Astrocyte of the hippocampus (primary cell): ENCODE results near the gene CCN5.

Experiments
- DNase-seq: peaks from one replicate; pipeline ENCODE4 v3.0.0; 2011; ENCODE audit warnings: low read depth, low spot score

CCN5 gene

GRCh38 chr20:44736170-44737021, 21.2 kb downstream of the CCN5 start:
- peak; percentile 72 for DNase-seq

DNA sequence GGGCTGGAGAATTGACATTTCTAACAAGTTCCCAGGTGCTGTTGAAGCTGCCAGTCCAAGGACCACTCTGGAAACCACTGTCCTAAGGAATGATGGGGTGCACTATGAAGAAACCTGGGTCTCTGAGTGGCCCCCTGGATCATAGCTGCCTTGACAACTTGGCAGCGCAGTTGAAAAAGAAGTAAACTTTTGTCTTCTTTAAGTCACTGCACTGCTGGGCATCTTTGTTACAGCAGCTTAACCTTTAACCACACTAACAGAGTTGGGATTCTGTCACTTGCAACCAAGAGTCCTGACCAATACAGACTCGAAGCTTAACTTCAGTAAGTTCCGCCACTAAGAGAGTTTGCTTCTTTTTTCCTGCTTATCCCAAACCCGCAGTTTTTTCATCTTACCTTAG, 21.9 kb downstream of the CCN5 start:
- no peak for DNase-seq

GRCh38 chr20:44738813-44739477, 23.8 kb downstream of the CCN5 start:
- peak; percentile 71 for DNase-seq

GRCh38 chr20:44739942-44740341, 24.8 kb downstream of the CCN5 start:
- DNase-seq: no peak

DNA sequence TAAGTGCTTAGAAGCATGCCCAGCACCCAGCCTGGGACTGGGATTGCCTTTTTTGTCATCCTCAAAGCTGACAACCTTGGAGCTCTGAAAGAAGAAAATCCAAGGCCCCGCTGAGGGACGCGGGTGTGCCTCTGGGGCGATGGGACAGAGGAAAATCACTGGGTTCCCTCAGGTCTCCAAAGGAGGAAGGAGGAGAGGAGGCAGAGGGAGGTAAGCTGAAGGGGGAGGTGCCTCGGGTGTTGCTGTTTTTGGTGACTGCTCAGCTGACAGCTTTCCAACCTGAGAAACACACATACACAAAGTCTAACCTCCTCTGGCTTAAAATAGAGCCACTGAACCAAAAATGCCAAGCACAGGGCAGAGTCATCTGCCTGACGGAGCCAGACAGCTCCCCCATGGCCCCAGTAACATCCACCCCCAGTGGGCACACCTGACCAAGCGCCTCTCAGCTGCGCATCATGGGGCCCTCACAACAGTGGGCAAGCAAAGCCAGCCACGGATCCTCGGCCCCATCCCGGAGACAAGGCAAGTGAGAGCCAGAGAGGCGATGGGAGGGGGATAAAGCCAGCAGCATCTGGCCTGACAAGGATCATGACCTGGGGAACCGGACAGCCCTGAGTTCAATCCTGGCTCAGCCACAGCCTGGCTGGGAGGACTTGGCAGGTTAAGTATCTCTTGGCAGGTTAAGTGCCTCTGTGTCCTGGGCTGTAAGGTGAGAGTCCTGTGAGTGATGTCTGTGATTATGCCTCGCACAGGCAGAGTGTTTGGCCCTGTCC, 27.3 kb downstream of the CCN5 start:
- DNase-seq: no peak

DNA sequence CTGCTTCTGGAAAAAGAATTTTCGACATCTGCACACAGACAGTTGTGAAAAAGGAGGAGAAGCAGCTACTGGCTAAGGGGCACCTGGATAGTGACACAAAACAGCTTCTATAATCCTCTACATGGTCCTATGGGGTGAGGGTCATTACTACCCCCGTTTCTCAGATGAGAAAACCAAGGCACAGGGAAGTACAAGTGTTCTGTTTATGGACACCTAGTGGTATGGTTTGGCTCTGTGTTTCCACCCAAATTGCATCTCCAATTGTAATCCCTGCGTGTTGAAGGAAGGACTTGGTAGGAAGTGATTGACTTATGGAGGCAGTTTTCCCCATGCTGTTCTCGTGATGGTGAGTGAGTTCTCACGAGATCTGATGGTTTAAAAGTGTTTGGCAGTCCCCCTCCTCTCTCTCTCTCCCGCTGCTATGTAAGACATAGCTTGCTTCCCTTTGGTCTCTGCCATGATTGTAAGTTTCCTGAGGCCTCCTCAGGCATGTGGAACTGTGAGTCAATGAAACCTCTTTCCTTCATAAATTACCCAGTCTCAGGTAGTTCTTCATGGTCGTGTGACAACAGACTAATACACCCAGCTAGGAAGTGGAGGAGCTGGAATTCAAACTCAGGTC, 28.0 kb downstream of the CCN5 start:
- no peak for DNase-seq

- no peak for DNase-seq
Observed at GRCh38 chr20:44743916-44744655, 28.9 kb downstream of the CCN5 start.

- no peak for DNase-seq
Observed at GRCh38 chr20:44745122-44745597, 30.0 kb downstream of the CCN5 start.

GRCh38 chr20:44745598-44746366, 30.6 kb downstream of the CCN5 start, which contains the start of gene KCNK15:
Gene KCNK15 (plus strand): TSS chr20:44745865. CDS start chr20:44745911, 46 bp downstream.
- peak; percentile 61 for DNase-seq

- no peak for DNase-seq
Observed at GRCh38 chr20:44746367-44747165, 31.4 kb downstream of the CCN5 start.

GRCh38 chr20:44747166-44748004, 32.2 kb downstream of the CCN5 start:
- peak; percentile 91 for DNase-seq

- DNase-seq: no peak
Observed at GRCh38 chr20:44748005-44748370, 32.8 kb downstream of the CCN5 start.

DNA sequence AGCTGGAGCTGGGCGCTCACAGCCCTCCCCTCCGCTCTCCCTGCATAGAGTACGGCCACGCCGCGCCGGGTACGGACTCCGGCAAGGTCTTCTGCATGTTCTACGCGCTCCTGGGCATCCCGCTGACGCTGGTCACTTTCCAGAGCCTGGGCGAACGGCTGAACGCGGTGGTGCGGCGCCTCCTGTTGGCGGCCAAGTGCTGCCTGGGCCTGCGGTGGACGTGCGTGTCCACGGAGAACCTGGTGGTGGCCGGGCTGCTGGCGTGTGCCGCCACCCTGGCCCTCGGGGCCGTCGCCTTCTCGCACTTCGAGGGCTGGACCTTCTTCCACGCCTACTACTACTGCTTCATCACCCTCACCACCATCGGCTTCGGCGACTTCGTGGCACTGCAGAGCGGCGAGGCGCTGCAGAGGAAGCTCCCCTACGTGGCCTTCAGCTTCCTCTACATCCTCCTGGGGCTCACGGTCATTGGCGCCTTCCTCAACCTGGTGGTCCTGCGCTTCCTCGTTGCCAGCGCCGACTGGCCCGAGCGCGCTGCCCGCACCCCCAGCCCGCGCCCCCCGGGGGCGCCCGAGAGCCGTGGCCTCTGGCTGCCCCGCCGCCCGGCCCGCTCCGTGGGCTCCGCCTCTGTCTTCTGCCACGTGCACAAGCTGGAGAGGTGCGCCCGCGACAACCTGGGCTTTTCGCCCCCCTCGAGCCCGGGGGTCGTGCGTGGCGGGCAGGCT, 35.1 kb downstream of the CCN5 start:
- no peak for DNase-seq

- no peak for DNase-seq
Observed at GRCh38 chr20:44752099-44752931, 37.1 kb downstream of the CCN5 start.

GRCh38 chr20:44754554-44754953, 39.4 kb downstream of the CCN5 start:
- no peak for DNase-seq

DNA sequence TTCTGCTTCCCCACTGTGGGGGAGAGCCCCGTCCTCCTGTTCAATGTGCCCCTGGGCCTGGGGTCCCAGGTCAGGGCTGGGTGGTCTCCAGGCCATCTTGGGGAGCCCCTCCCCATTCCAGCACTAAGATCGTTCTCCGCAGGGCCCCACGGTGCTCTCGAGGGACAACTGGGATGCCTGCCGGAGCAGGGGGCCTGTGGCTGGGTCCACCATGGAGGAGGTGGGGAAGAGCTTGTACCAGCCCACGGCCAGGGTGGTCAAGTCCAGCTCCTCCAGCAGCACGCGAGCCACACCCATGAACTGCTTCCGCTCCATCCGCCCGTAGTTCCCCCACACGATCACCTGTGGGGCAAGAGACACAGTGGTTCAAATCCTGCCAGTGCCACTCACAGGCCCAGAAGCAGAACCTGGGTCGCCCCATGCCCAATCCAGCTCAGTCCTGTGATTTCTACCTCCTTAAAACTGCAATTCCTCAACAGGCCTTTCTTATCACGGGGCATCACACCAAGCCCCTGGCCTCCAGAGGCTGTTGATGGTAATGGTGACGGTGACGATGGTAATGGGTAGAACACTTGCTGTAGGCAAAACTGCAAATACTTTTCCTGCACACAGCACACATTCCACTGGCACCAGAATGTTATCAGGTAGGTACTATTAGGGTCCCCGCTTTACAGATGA, 41.0 kb downstream of the CCN5 start:
- DNase-seq: no peak
